Measurements from ENCODE around the gene CNKSR3. TPM values are rescaled to one million over a fixed set of nuclear protein-coding genes. Genes with fewer than 3 reads are reported as not detected.

Gene CNKSR3
- total RNA-seq, 1 donor from 2014 or later, result 8.8 TPM

- Histone ChIP-seq H2AFZ (replicated peaks) (no peak overlapping the region), H3K4me3 (no peak overlapping the region), H3K9me3 (ENCODE audit: low read depth) (no peaks in the 10 kb centered on the region), H4K20me1 (ENCODE audit: low read depth) (no peaks in the 10 kb centered on the region), H3K79me2 (ENCODE audit: low read depth) (no peaks in the 10 kb centered on the region), H3K36me3 (no peaks in the 10 kb centered on the region), H3K4me2 (no peak overlapping the region), H3F3A (ENCODE audit: low read depth) (no peaks in the 10 kb centered on the region), H3K9ac (no peak overlapping the region), H3K27me3 (no peaks in the 10 kb centered on the region), H3K4me1 (no peaks in the 10 kb centered on the region), H3K27ac (no peak overlapping the region)
- peaks cover 19% of the 10 kb centered on the region for H3K36me3 Mint-ChIP-seq
- peaks cover 3% of the 10 kb centered on the region for H3K4me1 Mint-ChIP-seq
- no peaks in the 10 kb centered on the region for H3K9me3 Mint-ChIP-seq
- no peak overlapping the region for H3K4me3 Mint-ChIP-seq
- TF ChIP-seq EZH2 (IDR thresholded peaks at IDR 0.05), result no peak
- TF ChIP-seq EZH2phosphoT487 (IDR thresholded peaks at IDR 0.05), result no peak
- TF ChIP-seq, protein P1, sequence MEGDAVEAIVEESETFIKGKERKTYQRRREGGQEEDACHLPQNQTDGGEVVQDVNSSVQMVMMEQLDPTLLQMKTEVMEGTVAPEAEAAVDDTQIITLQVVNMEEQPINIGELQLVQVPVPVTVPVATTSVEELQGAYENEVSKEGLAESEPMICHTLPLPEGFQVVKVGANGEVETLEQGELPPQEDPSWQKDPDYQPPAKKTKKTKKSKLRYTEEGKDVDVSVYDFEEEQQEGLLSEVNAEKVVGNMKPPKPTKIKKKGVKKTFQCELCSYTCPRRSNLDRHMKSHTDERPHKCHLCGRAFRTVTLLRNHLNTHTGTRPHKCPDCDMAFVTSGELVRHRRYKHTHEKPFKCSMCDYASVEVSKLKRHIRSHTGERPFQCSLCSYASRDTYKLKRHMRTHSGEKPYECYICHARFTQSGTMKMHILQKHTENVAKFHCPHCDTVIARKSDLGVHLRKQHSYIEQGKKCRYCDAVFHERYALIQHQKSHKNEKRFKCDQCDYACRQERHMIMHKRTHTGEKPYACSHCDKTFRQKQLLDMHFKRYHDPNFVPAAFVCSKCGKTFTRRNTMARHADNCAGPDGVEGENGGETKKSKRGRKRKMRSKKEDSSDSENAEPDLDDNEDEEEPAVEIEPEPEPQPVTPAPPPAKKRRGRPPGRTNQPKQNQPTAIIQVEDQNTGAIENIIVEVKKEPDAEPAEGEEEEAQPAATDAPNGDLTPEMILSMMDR (IDR thresholded peaks at IDR 0.05), result no peak
- no peak overlapping the region for H3K27ac Mint-ChIP-seq
- no peak for DNase-seq (ENCODE audit: low spot score)
- no peaks in the 10 kb centered on the region for H3K27me3 Mint-ChIP-seq (ENCODE audit: insufficient read depth, low read depth)
Measured at GRCh38 chr6:154402081-154402780, 108.3 kb downstream of the CNKSR3 start.

GRCh38 chr6:154399097-154399496, 111.4 kb downstream of the CNKSR3 start:
- Histone ChIP-seq H3K79me2 (ENCODE audit: low read depth) (no peaks in the 10 kb centered on the region), H3K36me3 (no peaks in the 10 kb centered on the region), H3K4me3 (no peak overlapping the region), H3K27ac (no peak overlapping the region), H3F3A (ENCODE audit: low read depth) (no peaks in the 10 kb centered on the region), H3K4me2 (no peak overlapping the region), H2AFZ (replicated peaks) (no peak overlapping the region), H3K27me3 (no peaks in the 10 kb centered on the region), H3K4me1 (no peaks in the 10 kb centered on the region), H3K9ac (no peak overlapping the region), H4K20me1 (ENCODE audit: low read depth) (no peaks in the 10 kb centered on the region), H3K9me3 (ENCODE audit: low read depth) (no peaks in the 10 kb centered on the region)
- Mint-ChIP-seq H3K36me3 (peaks cover 8% of the 10 kb centered on the region), H3K27me3 (ENCODE audit: insufficient read depth, low read depth) (no peaks in the 10 kb centered on the region), H3K27ac (no peak overlapping the region), H3K4me1 (peaks cover 3% of the 10 kb centered on the region), H3K9me3 (no peaks in the 10 kb centered on the region), H3K4me3 (no peak overlapping the region)
- DNase-seq (ENCODE audit: low spot score), result no peak
- TF ChIP-seq EZH2 (IDR thresholded peaks at IDR 0.05) (no peak), EZH2phosphoT487 (IDR thresholded peaks at IDR 0.05) (no peak)
- TF ChIP-seq, protein P1 (IDR thresholded peaks at IDR 0.05), result no peak

- Histone ChIP-seq H3K27ac (no peak overlapping the region), H2AFZ (replicated peaks) (no peak overlapping the region), H3K9ac (no peak overlapping the region), H3F3A (ENCODE audit: low read depth) (no peaks in the 10 kb centered on the region), H3K4me2 (no peak overlapping the region), H3K27me3 (no peaks in the 10 kb centered on the region), H3K4me3 (no peak overlapping the region), H4K20me1 (ENCODE audit: low read depth) (no peaks in the 10 kb centered on the region), H3K36me3 (no peaks in the 10 kb centered on the region), H3K4me1 (no peaks in the 10 kb centered on the region), H3K79me2 (ENCODE audit: low read depth) (no peaks in the 10 kb centered on the region), H3K9me3 (ENCODE audit: low read depth) (no peaks in the 10 kb centered on the region)
- Mint-ChIP-seq H3K36me3 (peaks cover 8% of the 10 kb centered on the region), H3K27ac (no peak overlapping the region), H3K27me3 (ENCODE audit: insufficient read depth, low read depth) (no peaks in the 10 kb centered on the region), H3K4me3 (no peak overlapping the region), H3K9me3 (no peaks in the 10 kb centered on the region), H3K4me1 (peaks cover 3% of the 10 kb centered on the region)
- no peak for DNase-seq (ENCODE audit: low spot score)
- no peak for TF ChIP-seq EZH2 (IDR thresholded peaks at IDR 0.05)
- TF ChIP-seq, protein P1 (IDR thresholded peaks at IDR 0.05), result no peak
- TF ChIP-seq EZH2phosphoT487 (IDR thresholded peaks at IDR 0.05), result no peak
Measured at GRCh38 chr6:154397491-154398195, 112.8 kb downstream of the CNKSR3 start.
